Panc1 (cell line): ENCODE data around the gene ZFYVE27. TPM values are rescaled to one million over a fixed set of nuclear protein-coding genes. Genes with fewer than 3 reads are reported as not detected.
A peak's percentile ranks its signal among the peaks of the same experiment; 100 is the strongest.

Source experiments
- ATAC-seq: fragments of 200-7000 bp; cut with Tn5 transposase; 2 replicates; pipeline ENCODE4 v1.9.1; 2020; ENCODE audit warnings: mild to moderate bottlenecking, moderate library complexity
- BruUV-seq: library from RNA; stranded (reverse); fragments of 400-500 nt; replicated peaks from 2 replicates; lab custom pipeline; 2021; lab: Mats Ljungman, UMichigan
- CTCF ChIA-PET: fragments of 300-600 bp; sonication (Branson Sonifier 250); formaldehyde crosslinking; loops from one replicate; lab custom pipeline; 2022; ENCODE audit warnings: antibody characterized with exemption; lab: Charles Lee
- POLR2A ChIA-PET: fragments of 300-600 bp; sonication (Branson Sonifier 250); formaldehyde crosslinking; loops from one replicate; lab custom pipeline; 2022; ENCODE audit warnings: antibody characterized with exemption; lab: Charles Lee
- DNase-seq: peaks from one replicate; pipeline ENCODE4 v3.0.0-alpha.2; 2010; ENCODE audit warnings: low read depth, low spot score
- H3K27ac ChIP-seq: 2 replicates; pipeline ENCODE4 v1.5.1; 2011; ENCODE audit warnings: mild to moderate bottlenecking, low read length, inconsistent platforms
- H3K27me3 ChIP-seq: fragments of 200-500 bp; sonication (Bioruptor generic); 2 replicates; pipeline ENCODE4 v1.6.0; 2014; ENCODE audit warnings: low read length, inconsistent platforms; ENCODE audit not compliant: control insufficient read depth, insufficient read depth
- H3K36me3 ChIP-seq: fragments of 200-500 bp; sonication (Bioruptor generic); 2 replicates; pipeline ENCODE4 v1.5.1; 2014; ENCODE audit warnings: inconsistent platforms, mild to moderate bottlenecking, low read length, moderate library complexity; ENCODE audit not compliant: control insufficient read depth, insufficient read depth
- H3K4me1 ChIP-seq: 2 replicates; pipeline ENCODE4 v1.5.1; 2011; ENCODE audit warnings: inconsistent platforms, mild to moderate bottlenecking, low read length, moderate library complexity; ENCODE audit not compliant: control insufficient read depth, insufficient read depth
- H3K4me3 ChIP-seq, 2 experiments: 2 replicates each; pipeline ENCODE4 v1.5.1; 2011 to 2012; ENCODE audit warnings: low read depth in 2 of 2, low read length in 2 of 2, mild to moderate bottlenecking in 2 of 2, inconsistent platforms in 1 of 2, moderate library complexity in 1 of 2
- H3K9me3 ChIP-seq: fragments of 200-500 bp; sonication (Bioruptor generic); 2 replicates; pipeline ENCODE4 v1.5.1; 2014; ENCODE audit warnings: low read depth, mild to moderate bottlenecking, inconsistent platforms, low read length, moderate library complexity; ENCODE audit not compliant: control insufficient read depth, insufficient read depth
- CTCF ChIP-seq: fragments of 450-650 bp; IDR thresholded peaks from 2 replicates; pipeline ENCODE4 v1.5.1; 2017; ENCODE audit warnings: mild to moderate bottlenecking
- POLR2AphosphoS5 ChIP-seq: IDR thresholded peaks from 2 replicates; pipeline ENCODE4 v1.6.1; 2012; ENCODE audit warnings: mild to moderate bottlenecking, low read depth, low read length, moderate library complexity
- SIN3A ChIP-seq: IDR thresholded peaks from 2 replicates; pipeline ENCODE4 v1.6.1; 2012; ENCODE audit warnings: low read depth, mild to moderate bottlenecking, low read length, moderate library complexity, borderline replicate concordance; ENCODE audit not compliant: insufficient read depth
- TCF7L2 ChIP-seq: IDR thresholded peaks from 2 replicates; pipeline ENCODE4 v1.6.1; 2011; ENCODE audit warnings: mild to moderate bottlenecking, low read depth, low read length, inconsistent platforms
- in situ Hi-C: cut with HindIII; loops from 2 replicates; pipeline ENCODE4 v1.10.0; 2016; ENCODE audit warnings: low sequenced_read_pairs, low pct_unique_long_range_greater_than_20kb
- intact Hi-C: fragments of 100-400 bp; cut with micrococcal nuclease; formaldehyde crosslinking; loops from one replicate; pipeline ENCODE4 v1.10.0; 2022; ENCODE audit not compliant: unreplicated experiment
- total RNA-seq: library from RNA; stranded (reverse); gene quantifications from one replicate; pipeline ENCODE4 v1.2.1, GENCODE V29; 2021; ENCODE audit not compliant: unreplicated experiment
- TF ChIP-seq, protein P1 (sequence below), 2 experiments: IDR thresholded peaks; 2 replicates each; pipeline ENCODE4 v1.6.1; 2011 to 2012; ENCODE audit warnings: low read depth in 2 of 2, control low read depth in 1 of 2, low read length in 1 of 2, mild to moderate bottlenecking in 1 of 2, moderate library complexity in 1 of 2; ENCODE audit not compliant: insufficient read depth in 1 of 2

ZFYVE27 gene
- total RNA-seq, 1 experiment from 2014 or later = 37.9 TPM

- Histone ChIP-seq H3K9me3 (no peaks in the 10 kb centered on the region), H3K36me3 (0 out of 2 replicates have a peak, but pooled peaks cover 4% of the 10 kb centered on the region), H3K4me1 (peaks cover 21% of the 10 kb centered on the region), H3K27ac (peak overlapping the region; percentile 83), H3K4me3 (peak overlapping the region; percentile 73 to 74), H3K27me3 (no peaks in the 10 kb centered on the region)
- BruUV-seq = no TSS peak
- in situ Hi-C loops (no loop called here), intact Hi-C loops (no loop called here)
- ATAC-seq (no peak), DNase-seq (no peak)
- TF ChIP-seq SIN3A (no peak), POLR2AphosphoS5 (no peak), CTCF (no peak), TCF7L2 (no peak)
- TF ChIP-seq, protein P1, sequence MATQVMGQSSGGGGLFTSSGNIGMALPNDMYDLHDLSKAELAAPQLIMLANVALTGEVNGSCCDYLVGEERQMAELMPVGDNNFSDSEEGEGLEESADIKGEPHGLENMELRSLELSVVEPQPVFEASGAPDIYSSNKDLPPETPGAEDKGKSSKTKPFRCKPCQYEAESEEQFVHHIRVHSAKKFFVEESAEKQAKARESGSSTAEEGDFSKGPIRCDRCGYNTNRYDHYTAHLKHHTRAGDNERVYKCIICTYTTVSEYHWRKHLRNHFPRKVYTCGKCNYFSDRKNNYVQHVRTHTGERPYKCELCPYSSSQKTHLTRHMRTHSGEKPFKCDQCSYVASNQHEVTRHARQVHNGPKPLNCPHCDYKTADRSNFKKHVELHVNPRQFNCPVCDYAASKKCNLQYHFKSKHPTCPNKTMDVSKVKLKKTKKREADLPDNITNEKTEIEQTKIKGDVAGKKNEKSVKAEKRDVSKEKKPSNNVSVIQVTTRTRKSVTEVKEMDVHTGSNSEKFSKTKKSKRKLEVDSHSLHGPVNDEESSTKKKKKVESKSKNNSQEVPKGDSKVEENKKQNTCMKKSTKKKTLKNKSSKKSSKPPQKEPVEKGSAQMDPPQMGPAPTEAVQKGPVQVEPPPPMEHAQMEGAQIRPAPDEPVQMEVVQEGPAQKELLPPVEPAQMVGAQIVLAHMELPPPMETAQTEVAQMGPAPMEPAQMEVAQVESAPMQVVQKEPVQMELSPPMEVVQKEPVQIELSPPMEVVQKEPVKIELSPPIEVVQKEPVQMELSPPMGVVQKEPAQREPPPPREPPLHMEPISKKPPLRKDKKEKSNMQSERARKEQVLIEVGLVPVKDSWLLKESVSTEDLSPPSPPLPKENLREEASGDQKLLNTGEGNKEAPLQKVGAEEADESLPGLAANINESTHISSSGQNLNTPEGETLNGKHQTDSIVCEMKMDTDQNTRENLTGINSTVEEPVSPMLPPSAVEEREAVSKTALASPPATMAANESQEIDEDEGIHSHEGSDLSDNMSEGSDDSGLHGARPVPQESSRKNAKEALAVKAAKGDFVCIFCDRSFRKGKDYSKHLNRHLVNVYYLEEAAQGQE (IDR thresholded peaks at IDR 0.05; ENCODE audit: insufficient read depth in 1 of 2, low read depth in 2 of 2, low read length in 1 of 2) = no peak
- CTCF ChIA-PET = no interaction called here
- POLR2A ChIA-PET = no interaction called here
Measured at GRCh38 chr10:97715259-97715874, 21.6 kb upstream of the ZFYVE27 start.

- BruUV-seq = TSS peak; percentile 63
- ATAC-seq (no peak), DNase-seq (no peak)
- no peaks in the 10 kb centered on the region for H3K27me3 ChIP-seq
- 0 out of 2 replicates have a peak, but pooled peaks cover 4% of the 10 kb centered on the region for H3K36me3 ChIP-seq
- no peak for TF ChIP-seq TCF7L2
- no peak for TF ChIP-seq POLR2AphosphoS5
- TF ChIP-seq CTCF = no peak
- TF ChIP-seq, protein P1 (IDR thresholded peaks at IDR 0.05; ENCODE audit: insufficient read depth in 1 of 2, low read depth in 2 of 2, low read length in 1 of 2) = no peak
- TF ChIP-seq SIN3A = no peak
- no peaks in the 10 kb centered on the region for H3K9me3 ChIP-seq
- intact Hi-C loops (no loop called here), in situ Hi-C loops (no loop called here)
- CTCF ChIA-PET = no interaction called here
- H3K4me3 ChIP-seq = no peak overlapping the region
- POLR2A ChIA-PET = no interaction called here
- no peak overlapping the region for H3K27ac ChIP-seq
- peaks cover 21% of the 10 kb centered on the region for H3K4me1 ChIP-seq
Measured at GRCh38 chr10:97717627-97718026, 19.3 kb upstream of the ZFYVE27 start.
